HG03442 (cell line): Measurements from ENCODE around the gene CNTNAP2.

Experiments used
- ATAC-seq: cut with Tn5 transposase; IDR thresholded peaks from one replicate; pipeline ENCODE4 v1.9.1; 2021; ENCODE audit warnings: mild to moderate bottlenecking, moderate library complexity; ENCODE audit not compliant: unreplicated experiment

CNTNAP2 gene

DNA sequence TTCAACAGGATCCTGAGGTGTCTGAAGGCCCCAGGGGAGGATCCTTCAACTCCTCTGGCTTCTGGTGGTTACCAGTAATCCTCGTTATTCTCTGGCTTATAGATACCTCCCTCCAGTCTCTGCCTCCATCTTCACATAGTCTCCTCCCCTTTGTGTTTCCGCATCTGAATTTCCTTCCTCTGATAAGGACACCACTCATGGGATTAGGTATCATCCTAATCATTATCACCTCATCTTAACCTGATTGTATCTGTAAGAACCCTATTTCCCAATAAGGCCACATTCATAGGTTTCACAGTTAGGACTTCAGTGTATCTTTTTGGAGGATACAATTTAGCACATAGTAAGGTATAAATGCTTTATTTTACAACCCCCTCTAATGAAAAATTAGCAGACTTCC, 1189.2 kb downstream of the CNTNAP2 start:
- no peak for ATAC-seq

DNA sequence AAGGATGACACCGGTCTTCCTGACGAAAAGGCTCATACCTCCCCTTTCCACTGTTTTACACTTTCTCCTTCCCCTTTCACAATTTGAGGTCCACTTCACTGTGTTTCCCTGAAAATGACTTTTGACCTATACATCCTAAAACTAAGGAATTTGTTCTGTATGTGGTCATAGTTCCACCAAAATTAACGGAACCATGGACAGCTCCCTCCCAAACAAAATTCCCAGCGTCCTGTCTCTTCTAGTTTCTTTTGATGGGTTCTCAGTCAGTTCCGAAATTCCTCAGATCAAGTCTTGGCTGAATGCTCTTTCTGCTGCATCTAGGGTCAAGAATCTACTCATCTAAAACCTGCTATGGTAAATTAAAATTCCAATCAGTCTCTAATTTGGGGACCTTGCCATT, 1191.9 kb downstream of the CNTNAP2 start:
- no peak for ATAC-seq

GRCh38 chr7:147311336-147311735, 1194.7 kb downstream of the CNTNAP2 start:
- no peak for ATAC-seq

- ATAC-seq = no peak
Observed at GRCh38 chr7:147321504-147321903, 1204.9 kb downstream of the CNTNAP2 start.

GRCh38 chr7:147332988-147333387, 1216.4 kb downstream of the CNTNAP2 start:
- no peak for ATAC-seq

- no peak for ATAC-seq
Observed at GRCh38 chr7:147363101-147363500, 1246.5 kb downstream of the CNTNAP2 start.

GRCh38 chr7:147376192-147376591, 1259.6 kb downstream of the CNTNAP2 start:
- no peak for ATAC-seq

DNA sequence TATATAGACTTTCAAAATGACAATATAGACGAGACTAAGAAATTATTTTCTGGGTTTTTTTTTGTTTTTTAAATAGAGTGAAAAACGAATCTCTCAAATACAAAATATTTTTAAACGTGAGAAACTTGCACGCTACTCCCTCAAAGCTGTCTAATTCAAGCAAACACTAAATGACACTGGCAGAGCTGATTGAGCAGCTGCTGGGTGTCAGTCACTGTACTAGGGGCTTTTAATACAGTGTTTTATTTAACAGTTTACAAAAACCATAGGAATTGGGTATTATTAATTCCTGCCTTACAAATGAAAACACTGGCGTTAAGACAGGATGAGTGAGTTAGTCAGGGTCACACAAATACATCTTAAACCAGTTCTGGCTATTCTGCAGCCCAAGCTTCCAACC, 1264.3 kb downstream of the CNTNAP2 start:
- no peak for ATAC-seq

DNA sequence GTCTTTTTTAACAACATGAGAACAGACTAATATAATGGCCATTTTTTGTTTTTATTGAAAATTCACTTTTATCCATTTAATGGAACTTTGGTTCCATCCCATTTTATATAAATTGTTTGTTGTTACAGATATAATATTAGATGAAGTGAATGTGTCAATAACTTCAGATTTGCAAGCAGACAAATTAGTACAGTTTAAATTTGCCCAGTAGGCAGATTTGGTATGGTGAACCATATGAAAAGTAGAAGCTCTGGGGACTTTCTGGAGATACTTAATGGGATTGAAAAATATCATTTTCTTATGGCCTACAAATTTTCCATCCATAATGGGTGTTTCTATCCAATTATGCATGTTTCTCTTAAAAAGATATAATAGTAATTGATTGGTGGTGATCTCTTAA, 1277.7 kb downstream of the CNTNAP2 start:
- no peak for ATAC-seq

DNA sequence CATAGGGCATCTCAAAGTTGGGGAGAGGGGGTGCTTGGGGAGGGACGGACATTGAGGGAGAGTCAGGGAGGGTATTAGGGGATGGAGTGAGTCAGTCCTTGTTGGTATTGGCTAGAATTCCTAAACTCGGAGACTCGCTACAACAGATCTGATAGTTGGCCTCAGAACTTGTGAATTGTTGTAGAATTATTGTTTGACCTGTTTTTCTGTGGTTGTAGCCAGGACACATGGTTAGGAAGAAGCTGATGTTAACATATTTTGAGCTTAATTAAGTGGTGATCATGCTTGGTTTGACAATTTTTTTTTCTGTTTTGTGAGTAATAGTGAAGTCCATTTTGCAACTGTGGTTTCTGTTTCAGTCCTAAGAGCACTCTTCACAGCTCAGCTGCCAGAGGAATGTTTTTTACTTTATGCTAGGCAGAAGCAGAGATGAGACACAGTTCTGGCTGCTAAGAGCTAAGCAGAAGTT, 1283.7 kb downstream of the CNTNAP2 start:
- ATAC-seq = no peak

DNA sequence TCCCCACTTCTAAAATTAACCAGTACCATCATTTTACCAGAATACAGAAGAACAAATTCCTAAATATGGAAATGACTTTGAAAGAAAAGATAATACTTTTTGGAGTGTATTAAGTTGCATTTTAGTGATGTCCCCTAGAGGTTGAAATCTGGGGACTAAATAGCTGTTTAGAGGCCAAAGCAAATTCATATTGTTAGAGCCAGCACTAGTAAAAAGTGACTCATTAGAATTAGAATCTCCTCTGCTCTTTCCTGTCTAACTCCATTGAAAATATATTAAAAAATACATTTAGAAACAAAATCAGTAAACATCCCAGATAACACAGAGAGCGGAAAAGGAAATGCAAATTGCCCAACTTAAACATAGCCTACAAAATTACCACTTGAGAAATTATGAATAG, 1284.3 kb downstream of the CNTNAP2 start:
- ATAC-seq = no peak

GRCh38 chr7:147405621-147406020, 1289.0 kb downstream of the CNTNAP2 start:
- ATAC-seq = no peak

DNA sequence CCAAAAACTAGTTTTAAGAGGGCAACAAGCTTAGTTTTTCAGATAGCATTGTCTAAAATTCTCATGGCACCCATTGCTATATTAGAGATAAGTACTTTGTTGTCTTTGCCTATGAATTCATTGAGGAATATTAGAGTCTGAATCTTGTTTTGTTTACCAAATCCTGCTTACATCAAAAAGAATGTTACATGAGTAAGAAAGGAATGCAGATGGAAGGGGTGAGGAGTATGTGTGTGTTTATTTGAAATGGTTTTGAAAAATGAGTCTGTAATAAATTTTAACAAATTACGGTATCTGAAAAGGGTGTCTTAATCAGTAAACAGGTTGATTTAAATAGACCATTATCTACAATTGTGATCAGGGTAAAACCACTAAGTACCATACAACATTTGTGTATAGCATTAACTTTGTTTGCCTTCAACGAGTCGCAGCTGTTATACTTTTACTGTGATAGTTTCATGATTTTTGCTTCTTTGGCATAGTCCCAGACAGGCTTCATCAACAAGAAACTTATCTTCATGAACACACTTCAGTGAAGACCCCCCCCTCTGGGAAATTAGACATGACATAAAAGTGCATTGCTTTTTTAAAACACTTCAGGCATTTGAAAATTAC, 1290.0 kb downstream of the CNTNAP2 start:
- ATAC-seq = no peak

GRCh38 chr7:147411096-147411495, 1294.5 kb downstream of the CNTNAP2 start:
- ATAC-seq = no peak

- no peak for ATAC-seq
Observed at GRCh38 chr7:147412109-147412508, 1295.5 kb downstream of the CNTNAP2 start.

DNA sequence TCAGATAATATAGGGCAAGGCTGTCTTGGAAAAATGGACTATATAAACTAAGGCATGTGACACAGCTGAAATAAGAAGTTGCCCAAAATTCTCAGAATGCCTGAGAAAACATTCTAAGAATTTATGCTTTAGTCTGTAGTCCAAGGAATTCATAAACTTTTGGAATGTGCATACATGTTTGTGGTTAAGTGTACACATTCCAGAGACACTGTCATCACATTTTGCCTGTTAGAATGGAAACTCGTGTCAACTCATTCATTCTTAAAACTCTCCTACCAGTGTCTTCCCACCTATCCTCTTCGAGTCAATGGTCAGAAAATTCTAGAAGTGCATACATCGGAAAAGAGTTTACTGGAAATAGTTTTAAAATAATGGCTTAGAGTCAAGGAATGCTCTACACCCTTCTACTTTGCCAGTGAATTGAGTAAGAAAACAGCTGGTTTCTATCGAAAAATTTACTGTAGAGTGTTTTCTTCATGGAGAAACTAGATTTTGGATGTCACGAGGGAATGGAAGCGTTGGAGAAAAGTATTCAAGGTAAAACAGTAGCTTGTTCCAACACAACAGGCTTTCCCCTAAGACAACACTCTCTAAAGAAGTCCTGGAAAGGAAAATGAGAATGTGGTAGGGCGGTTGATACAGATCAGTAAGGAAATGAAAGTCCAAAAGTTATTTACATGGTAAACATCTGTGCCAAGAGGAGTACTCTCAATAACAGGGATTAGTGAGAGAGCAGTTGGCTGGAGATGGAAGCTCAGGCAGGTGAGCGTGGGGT, 1296.4 kb downstream of the CNTNAP2 start:
- no peak for ATAC-seq

DNA sequence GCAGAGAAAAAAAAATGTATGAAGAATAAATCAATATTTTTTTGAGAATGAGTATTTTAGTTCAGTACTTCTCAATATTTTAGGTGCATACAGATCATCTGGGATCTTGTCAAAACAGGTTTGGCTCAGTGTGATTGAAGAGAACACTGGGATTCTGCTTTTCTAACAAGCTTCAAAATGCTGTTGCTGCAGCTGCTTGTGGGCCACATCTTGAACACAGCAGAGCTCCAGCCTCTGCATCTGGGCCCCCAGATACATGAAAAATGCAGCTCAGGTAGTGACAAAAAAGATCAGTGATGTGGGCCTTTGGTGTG, 1296.9 kb downstream of the CNTNAP2 start:
- ATAC-seq = no peak

GRCh38 chr7:147415991-147416390, 1299.4 kb downstream of the CNTNAP2 start:
- ATAC-seq = no peak

- no peak for ATAC-seq
Observed at GRCh38 chr7:147418966-147419365, 1302.4 kb downstream of the CNTNAP2 start.

DNA sequence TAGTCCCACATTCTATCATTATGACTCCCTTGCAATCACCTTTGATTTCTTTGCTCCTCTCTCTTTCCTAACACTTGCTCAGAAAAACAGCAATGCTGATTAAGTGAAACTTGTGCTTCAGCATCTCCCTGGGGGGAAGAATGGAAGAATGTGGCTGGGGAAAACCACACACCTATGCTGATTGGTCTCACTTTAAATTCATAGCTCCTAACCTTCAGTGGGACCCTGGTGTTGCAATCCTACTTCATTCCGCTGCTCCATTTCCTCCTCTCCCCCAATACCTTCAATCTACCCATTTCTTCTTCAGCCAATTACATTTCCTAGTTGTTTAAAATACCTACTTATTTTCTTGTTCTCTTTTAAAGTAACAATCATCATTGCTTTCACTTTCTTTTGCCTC, 1307.3 kb downstream of the CNTNAP2 start:
- no peak for ATAC-seq

- ATAC-seq = no peak
Observed at GRCh38 chr7:147428075-147428474, 1311.5 kb downstream of the CNTNAP2 start.

GRCh38 chr7:147429961-147430360, 1313.4 kb downstream of the CNTNAP2 start:
- no peak for ATAC-seq

DNA sequence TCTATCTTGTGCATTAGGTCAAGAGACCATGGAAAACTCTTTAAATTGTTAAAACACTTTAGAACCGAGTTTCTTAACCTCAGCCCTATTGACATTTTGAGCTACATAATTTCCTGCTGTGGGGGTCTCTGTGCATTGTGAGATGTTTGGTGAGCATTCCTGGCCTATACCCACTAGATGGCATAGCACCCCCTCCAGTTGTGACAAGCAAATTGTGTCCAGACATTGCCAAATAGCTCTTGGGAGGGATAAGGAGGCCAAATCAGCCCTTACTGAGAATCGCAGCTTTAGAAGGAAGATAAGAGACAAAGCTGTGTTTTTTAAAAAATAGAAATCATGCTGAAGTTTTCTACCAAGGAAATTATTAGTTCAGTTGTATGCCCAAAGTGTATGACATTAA, 1315.5 kb downstream of the CNTNAP2 start:
- no peak for ATAC-seq
